Trophoblast cell (in vitro differentiated cells and primary cell): ENCODE results near the gene MCAM.
A peak's percentile ranks its signal among the peaks of the same experiment; 100 is the strongest.

Experiments
- DNase-seq, 2 donors: peaks; one replicate each; pipeline ENCODE4 v3.0.0-alpha.2; 2016
- H2AFZ ChIP-seq: 2 replicates; pipeline ENCODE4 v1.6.1; 2013; ENCODE audit warnings: low read length, moderate library complexity, mild to moderate bottlenecking; ENCODE audit not compliant: insufficient read depth, poor library complexity
- H2AK5ac ChIP-seq: 2 replicates; pipeline ENCODE4 v1.6.1; 2013; ENCODE audit warnings: mild to moderate bottlenecking, low read length
- H2BK120ac ChIP-seq: 2 replicates; pipeline ENCODE4 v1.6.1; 2013; ENCODE audit warnings: low read length, mild to moderate bottlenecking, moderate library complexity; ENCODE audit not compliant: insufficient read depth, poor library complexity
- H2BK12ac ChIP-seq: 2 replicates; pipeline ENCODE4 v1.6.1; 2013; ENCODE audit warnings: mild to moderate bottlenecking, low read length, moderate library complexity
- H2BK5ac ChIP-seq: 2 replicates; pipeline ENCODE4 v1.6.1; 2013; ENCODE audit warnings: low read length, low read depth, moderate library complexity, mild to moderate bottlenecking; ENCODE audit not compliant: poor library complexity
- H3K14ac ChIP-seq: 2 replicates; pipeline ENCODE4 v1.6.1; 2013; ENCODE audit warnings: mild to moderate bottlenecking, low read length
- H3K18ac ChIP-seq: 2 replicates; pipeline ENCODE4 v1.6.1; 2013; ENCODE audit warnings: mild to moderate bottlenecking, low read length
- H3K23ac ChIP-seq: 2 replicates; pipeline ENCODE4 v1.6.1; 2013; ENCODE audit warnings: low read length
- H3K27ac ChIP-seq: 2 replicates; pipeline ENCODE4 v1.5.1; 2013; ENCODE audit warnings: low read depth, mild to moderate bottlenecking, inconsistent platforms, low read length, moderate library complexity
- H3K27me3 ChIP-seq: 2 replicates; pipeline ENCODE4 v1.6.1; 2013; ENCODE audit warnings: inconsistent platforms, mild to moderate bottlenecking, low read length, moderate library complexity; ENCODE audit not compliant: insufficient read depth
- H3K36me3 ChIP-seq, 2 experiments: 1 replicate in 1 of 2; 2 replicates in 1 of 2; pipeline ENCODE4 v1.6.1; 2013; ENCODE audit warnings: low read length in 2 of 2, mild to moderate bottlenecking in 2 of 2, moderate library complexity in 1 of 2; ENCODE audit not compliant: insufficient read depth in 2 of 2, control insufficient read depth in 1 of 2
- H3K4ac ChIP-seq: 2 replicates; pipeline ENCODE4 v1.6.1; 2013; ENCODE audit warnings: low read depth, mild to moderate bottlenecking, low read length, moderate library complexity
- H3K4me1 ChIP-seq, 2 experiments: 1 replicate in 1 of 2; 2 replicates in 1 of 2; pipeline ENCODE4 v1.6.1; 2013; ENCODE audit warnings: low read length in 2 of 2, mild to moderate bottlenecking in 2 of 2, moderate library complexity in 1 of 2; ENCODE audit not compliant: insufficient read depth in 2 of 2, control insufficient read depth in 1 of 2
- H3K4me2 ChIP-seq: 2 replicates; pipeline ENCODE4 v1.6.1; 2013; ENCODE audit warnings: inconsistent platforms, mild to moderate bottlenecking, low read length, moderate library complexity
- H3K4me3 ChIP-seq: 2 replicates; pipeline ENCODE4 v1.5.1; 2013; ENCODE audit warnings: mild to moderate bottlenecking, low read depth, low read length, inconsistent platforms
- H3K79me1 ChIP-seq: one replicate; pipeline ENCODE4 v1.6.1; 2013; ENCODE audit warnings: low read length
- H3K79me2 ChIP-seq: 2 replicates; pipeline ENCODE4 v1.6.1; 2013; ENCODE audit warnings: low read length, mild to moderate bottlenecking; ENCODE audit not compliant: control insufficient read depth, insufficient read depth, poor library complexity
- H3K9ac ChIP-seq: 2 replicates; pipeline ENCODE4 v1.6.1; 2013; ENCODE audit warnings: mild to moderate bottlenecking, low read length
- H3K9me3 ChIP-seq: 2 replicates; pipeline ENCODE4 v1.6.1; 2013; ENCODE audit warnings: low read depth, mild to moderate bottlenecking, control low read depth, inconsistent platforms, low read length; ENCODE audit not compliant: insufficient read depth
- H4K12ac ChIP-seq: 2 replicates; pipeline ENCODE4 v1.6.1; 2013; ENCODE audit warnings: low read depth, mild to moderate bottlenecking, low read length, moderate library complexity
- H4K8ac ChIP-seq: 2 replicates; pipeline ENCODE4 v1.6.1; 2013; ENCODE audit warnings: low read depth, mild to moderate bottlenecking, low read length, moderate library complexity
- H4K91ac ChIP-seq: one replicate; pipeline ENCODE4 v1.6.1; 2013; ENCODE audit warnings: low read depth, mild to moderate bottlenecking, low read length, moderate library complexity
- WGBS: extraction: QIAGEN DNeasy Blood & Tissue Kit; methylation state at CpG from one replicate; pipeline ENCODE4 v1.1.7; 2013; ENCODE audit warnings: missing lambda C conversion rate; ENCODE audit not compliant: insufficient read length, insufficient coverage; ENCODE audit errors: extremely low coverage; 5-methylcytosine and 5-hydroxymethylcytosine counted together

The MCAM gene

DNA sequence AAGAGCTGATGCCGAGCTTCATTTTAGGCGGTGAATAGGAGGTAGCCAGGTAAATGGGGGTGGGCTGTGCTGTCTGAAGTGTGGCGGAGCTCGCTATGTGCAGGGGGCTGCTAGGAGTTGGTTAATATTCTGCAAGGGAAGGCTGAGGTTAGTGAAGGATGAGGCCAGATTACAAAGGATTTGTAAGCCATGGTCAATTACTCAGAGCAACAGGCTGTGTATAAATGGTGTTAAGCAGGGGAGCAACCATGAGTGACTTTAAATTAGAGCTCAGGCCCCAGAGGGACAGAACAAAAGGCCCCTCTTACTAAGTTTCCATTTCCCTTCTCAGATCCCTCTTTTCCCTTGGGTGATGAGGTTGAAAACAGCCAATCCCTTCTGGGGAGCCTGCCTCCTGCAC is 7.3 kb upstream of the MCAM start:
- Histone ChIP-seq H3K14ac (no peak overlapping the region), H2BK120ac (no peak overlapping the region), H3K79me1 (peaks cover 21% of the 10 kb centered on the region), H2AFZ (no peak overlapping the region), H3K9me3 (no peaks in the 10 kb centered on the region), H3K4me3 (no peak overlapping the region), H3K23ac (no peak overlapping the region), H2BK12ac (no peak overlapping the region), H3K27ac (no peak overlapping the region), H2BK5ac (no peak overlapping the region), H4K8ac (no peak overlapping the region), H4K91ac (no peak overlapping the region), H4K12ac (no peak overlapping the region), H2AK5ac (no peak overlapping the region), H3K27me3 (no peaks in the 10 kb centered on the region), H3K79me2 (peaks cover 2% of the 10 kb centered on the region), H3K4me2 (no peak overlapping the region), H3K9ac (no peak overlapping the region), H3K18ac (no peak overlapping the region), H3K4me1 (peaks cover 20 to 21% of the 10 kb centered on the region in 2 experiments), H3K36me3 (no peaks in the 10 kb centered on the region), H3K4ac (no peak overlapping the region)
- no peak for DNase-seq
- no CpG with 5 or more reads among the region's 4 CpGs for WGBS

DNA sequence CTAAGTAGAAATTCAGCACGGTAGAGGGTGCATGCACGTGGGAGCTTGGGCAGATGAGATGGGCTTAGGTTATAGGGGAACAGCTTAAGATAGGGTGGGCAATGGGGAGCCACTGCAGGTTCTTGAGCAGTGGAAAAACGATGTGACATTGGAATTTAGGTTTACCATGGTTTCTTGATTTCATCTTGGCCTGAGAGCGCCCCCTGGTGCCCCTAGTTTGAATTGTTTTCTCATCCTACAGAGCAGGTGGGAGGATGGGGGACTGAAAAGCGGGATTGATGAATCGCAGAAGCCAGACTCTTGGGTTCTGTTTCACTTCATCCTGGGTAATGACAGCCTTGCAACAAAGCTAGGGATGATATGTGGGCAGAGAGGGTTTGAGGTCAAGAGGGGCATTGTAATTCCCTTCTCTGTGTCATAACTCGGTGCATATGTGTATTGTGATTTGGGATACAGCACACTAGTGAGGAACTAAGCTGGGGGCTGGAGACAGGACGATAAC is 6.7 kb upstream of the MCAM start:
- Histone ChIP-seq H2BK120ac (no peak overlapping the region), H3K79me2 (peaks cover 4% of the 10 kb centered on the region), H2BK5ac (no peak overlapping the region), H3K9me3 (no peaks in the 10 kb centered on the region), H3K4me3 (no peak overlapping the region), H3K23ac (no peak overlapping the region), H4K8ac (no peak overlapping the region), H3K36me3 (no peaks in the 10 kb centered on the region), H3K4me2 (no peak overlapping the region), H3K9ac (no peak overlapping the region), H3K14ac (no peak overlapping the region), H3K18ac (no peak overlapping the region), H3K79me1 (peaks cover 27% of the 10 kb centered on the region), H3K4me1 (peaks cover 26 to 27% of the 10 kb centered on the region in 2 experiments), H2AFZ (no peak overlapping the region), H4K91ac (no peak overlapping the region), H4K12ac (no peak overlapping the region), H3K27ac (no peak overlapping the region), H3K4ac (no peak overlapping the region), H3K27me3 (no peaks in the 10 kb centered on the region), H2AK5ac (no peak overlapping the region), H2BK12ac (peak overlapping the region; percentile 18)
- no CpG with 5 or more reads among the region's 8 CpGs for WGBS
- peak; percentile 68 to 92 for DNase-seq

DNA sequence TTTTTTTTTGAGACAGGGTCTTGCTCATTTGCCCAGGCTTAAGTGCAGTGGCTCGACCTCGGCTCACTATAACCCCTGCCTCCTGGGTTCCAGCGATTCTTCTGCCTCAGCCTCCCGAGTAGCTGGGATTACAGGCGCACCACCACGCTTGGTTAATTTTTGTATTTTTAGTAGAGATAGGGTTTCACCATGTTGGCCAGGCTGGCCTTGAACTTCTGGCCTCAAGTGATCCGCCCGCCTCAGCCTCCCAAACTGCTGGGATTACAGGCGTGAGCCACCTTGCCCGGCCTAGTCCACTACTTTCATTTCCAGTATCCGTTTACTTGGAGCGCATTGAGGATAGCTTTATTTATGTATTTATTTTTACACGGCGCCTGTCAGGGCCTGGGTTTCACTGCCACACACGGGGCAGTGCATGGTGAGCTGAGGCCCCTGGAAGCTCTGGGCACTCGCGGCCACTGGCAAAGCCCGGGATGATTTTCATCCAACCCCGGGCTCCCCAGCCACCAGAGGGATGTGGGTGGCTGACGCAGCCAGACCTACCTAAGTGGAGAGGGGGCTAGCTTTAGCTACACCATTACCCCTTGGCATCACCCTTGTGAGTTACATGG is 6.1 kb upstream of the MCAM start:
- no peaks in the 10 kb centered on the region for H3K27me3 ChIP-seq
- no peak overlapping the region for H3K4me2 ChIP-seq
- no peak overlapping the region for H4K91ac ChIP-seq
- no peak overlapping the region for H4K12ac ChIP-seq
- H3K14ac ChIP-seq: no peak overlapping the region
- H2BK5ac ChIP-seq: no peak overlapping the region
- peaks cover 31 to 32% of the 10 kb centered on the region in 2 experiments for H3K4me1 ChIP-seq
- no peak overlapping the region for H3K27ac ChIP-seq
- no peak overlapping the region for H3K9ac ChIP-seq
- no peaks in the 10 kb centered on the region for H3K36me3 ChIP-seq
- H3K79me2 ChIP-seq: peaks cover 4% of the 10 kb centered on the region
- WGBS: no CpG with 5 or more reads among the region's 20 CpGs
- no peak overlapping the region for H3K23ac ChIP-seq
- no peak overlapping the region for H2AK5ac ChIP-seq
- H2BK12ac ChIP-seq: peak overlapping the region; percentile 18
- H3K9me3 ChIP-seq: no peaks in the 10 kb centered on the region
- DNase-seq: no peak
- H2BK120ac ChIP-seq: no peak overlapping the region
- H3K79me1 ChIP-seq: peaks cover 33% of the 10 kb centered on the region
- no peak overlapping the region for H2AFZ ChIP-seq
- H3K4me3 ChIP-seq: no peak overlapping the region
- no peak overlapping the region for H4K8ac ChIP-seq
- no peak overlapping the region for H3K18ac ChIP-seq
- no peak overlapping the region for H3K4ac ChIP-seq

DNA sequence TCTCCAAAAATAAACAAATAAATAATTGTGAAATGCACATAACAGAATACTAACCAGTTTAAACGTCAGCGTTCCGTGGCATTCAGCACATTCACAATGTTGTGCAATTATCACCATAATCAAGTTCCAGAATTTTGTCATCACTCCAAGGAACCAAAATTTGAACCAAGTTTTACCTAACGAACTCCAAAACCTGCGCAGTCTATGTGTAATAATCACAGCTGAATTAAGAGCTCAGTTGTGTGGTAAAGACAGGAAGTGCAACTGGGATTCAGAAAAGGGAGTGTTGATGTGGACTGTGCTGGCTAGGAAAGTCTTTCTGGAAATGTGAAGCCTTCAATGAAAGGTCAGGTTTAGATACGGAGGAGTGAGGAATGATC is 5.4 kb upstream of the MCAM start:
- H3K23ac ChIP-seq: no peak overlapping the region
- DNase-seq: peak in 1 of 2 donors; percentile 61
- no peaks in the 10 kb centered on the region for H3K36me3 ChIP-seq
- H2BK12ac ChIP-seq: no peak overlapping the region
- peaks cover 39% of the 10 kb centered on the region for H3K79me1 ChIP-seq
- H4K8ac ChIP-seq: no peak overlapping the region
- peaks cover 38% of the 10 kb centered on the region in 2 experiments for H3K4me1 ChIP-seq
- H3K79me2 ChIP-seq: peaks cover 4% of the 10 kb centered on the region
- H2AK5ac ChIP-seq: no peak overlapping the region
- H3K14ac ChIP-seq: no peak overlapping the region
- H3K9ac ChIP-seq: no peak overlapping the region
- no CpG with 5 or more reads among the region's 6 CpGs for WGBS
- H3K4me3 ChIP-seq: no peak overlapping the region
- H2BK5ac ChIP-seq: no peak overlapping the region
- H3K4me2 ChIP-seq: no peak overlapping the region
- H2AFZ ChIP-seq: no peak overlapping the region
- no peaks in the 10 kb centered on the region for H3K27me3 ChIP-seq
- H2BK120ac ChIP-seq: no peak overlapping the region
- no peak overlapping the region for H4K91ac ChIP-seq
- H3K9me3 ChIP-seq: no peaks in the 10 kb centered on the region
- H4K12ac ChIP-seq: no peak overlapping the region
- H3K27ac ChIP-seq: no peak overlapping the region
- H3K4ac ChIP-seq: no peak overlapping the region
- H3K18ac ChIP-seq: no peak overlapping the region
